Measurements from ENCODE around the gene TRIML2. TPM values are rescaled to one million over a fixed set of nuclear protein-coding genes. Genes with fewer than 3 reads are reported as not detected.

Gene TRIML2
- total RNA-seq, 1 donor from 2014 or later = not detected

- no peak for TF ChIP-seq CTCF (IDR thresholded peaks at IDR 0.05; ENCODE audit: unreplicated experiment)
- Mint-ChIP-seq H3K4me3 (no peak overlapping the region), H3K9me3 (no peaks in the 10 kb centered on the region), H3K27ac (no peak overlapping the region), H3K4me1 (peaks cover 22% of the 10 kb centered on the region), H3K36me3 (no peaks in the 10 kb centered on the region), H3K27me3 (ENCODE audit: low read depth) (no peaks in the 10 kb centered on the region)
- DNase-seq (ENCODE audit: low spot score in 2 of 2, unreplicated experiment in 2 of 2) = no peak
These were observed 3.8 kb upstream of the TRIML2 start for GRCh38 chr4:188113156-188113555.

GRCh38 chr4:188111955-188112354 lies 2.6 kb upstream of the TRIML2 start:
- no peaks in the 10 kb centered on the region for H3K27me3 Mint-ChIP-seq (ENCODE audit: low read depth)
- no peak for TF ChIP-seq CTCF (IDR thresholded peaks at IDR 0.05; ENCODE audit: unreplicated experiment)
- H3K4me3 Mint-ChIP-seq = no peak overlapping the region
- peaks cover 28% of the 10 kb centered on the region for H3K4me1 Mint-ChIP-seq
- DNase-seq (ENCODE audit: low spot score in 2 of 2, unreplicated experiment in 2 of 2) = no peak
- H3K9me3 Mint-ChIP-seq = no peaks in the 10 kb centered on the region
- H3K27ac Mint-ChIP-seq = no peak overlapping the region
- H3K36me3 Mint-ChIP-seq = no peaks in the 10 kb centered on the region

GRCh38 chr4:188110741-188111471 lies 1.5 kb upstream of the TRIML2 start:
- no peaks in the 10 kb centered on the region for H3K27me3 Mint-ChIP-seq (ENCODE audit: low read depth)
- DNase-seq (ENCODE audit: low spot score in 2 of 2, unreplicated experiment in 2 of 2) = no peak
- peaks cover 28% of the 10 kb centered on the region for H3K4me1 Mint-ChIP-seq
- no peaks in the 10 kb centered on the region for H3K36me3 Mint-ChIP-seq
- H3K27ac Mint-ChIP-seq = no peak overlapping the region
- no peak overlapping the region for H3K4me3 Mint-ChIP-seq
- TF ChIP-seq CTCF (IDR thresholded peaks at IDR 0.05; ENCODE audit: unreplicated experiment) = no peak
- no peaks in the 10 kb centered on the region for H3K9me3 Mint-ChIP-seq

- TF ChIP-seq CTCF (IDR thresholded peaks at IDR 0.05; ENCODE audit: unreplicated experiment) = no peak
- Mint-ChIP-seq H3K36me3 (no peaks in the 10 kb centered on the region), H3K4me3 (no peak overlapping the region)
These were observed 633 bp upstream of the TRIML2 start for GRCh38 chr4:188110036-188110435.

GRCh38 chr4:188107931-188108843 lies 1.2 kb downstream of the TRIML2 start:
- no peaks in the 10 kb centered on the region for H3K9me3 Mint-ChIP-seq
- H3K36me3 Mint-ChIP-seq = no peaks in the 10 kb centered on the region
- no peak for DNase-seq (ENCODE audit: low spot score in 2 of 2, unreplicated experiment in 2 of 2)
- no peak for TF ChIP-seq CTCF (IDR thresholded peaks at IDR 0.05; ENCODE audit: unreplicated experiment)
- H3K4me3 Mint-ChIP-seq = no peak overlapping the region
- H3K4me1 Mint-ChIP-seq = peaks cover 28% of the 10 kb centered on the region
- no peak overlapping the region for H3K27ac Mint-ChIP-seq
- no peaks in the 10 kb centered on the region for H3K27me3 Mint-ChIP-seq (ENCODE audit: low read depth)

More at GRCh38 chr4:188110036-188110435, 633 bp upstream of the TRIML2 start:
- DNase-seq (ENCODE audit: low spot score in 2 of 2, unreplicated experiment in 2 of 2) = no peak
- H3K9me3 Mint-ChIP-seq = no peaks in the 10 kb centered on the region
- H3K27ac Mint-ChIP-seq = peak overlapping the region; percentile 14
- H3K27me3 Mint-ChIP-seq (ENCODE audit: low read depth) = no peaks in the 10 kb centered on the region
- peaks cover 28% of the 10 kb centered on the region for H3K4me1 Mint-ChIP-seq
